ENCODE results near the gene BMP8A. TPM values are rescaled to one million over a fixed set of nuclear protein-coding genes. Genes with fewer than 3 reads are reported as not detected.
"Not testable (repeated sequence)": the region's sequence is repeated elsewhere in the genome, so short reads cannot be mapped to it uniquely, and the experiment has no call there.

BMP8A gene
- total RNA-seq (2014; rRNA removed; shearing (Covaris generic)), result 0.07 and 0.81 TPM in 2 replicates

GRCh38 chr1:39491146-39491921 is at the start of gene BMP8A:
BMP8A (plus strand) TSS chr1:39491636; CDS start chr1:39491992, 356 bp downstream.
- DNase-seq, result peak; percentile 98
- Histone ChIP-seq H3K36me3 (replicated peaks; ENCODE audit: control insufficient read depth, insufficient read depth, low read length) (peaks cover under 1% of the 10 kb centered on the region; the same call in 1 of the 2 replicates), H3K4me3 (ENCODE audit: insufficient read depth, low read depth, low read length) (peak within 1 kb of the TSS; percentile 59), H3K27me3 (ENCODE audit: control insufficient read depth, insufficient read depth, low read length) (peaks cover 54% of the 10 kb centered on the region)

- H3K27me3 ChIP-seq (ENCODE audit: control insufficient read depth, insufficient read depth, low read length), result no peaks in the 10 kb centered on the region
- H3K4me3 ChIP-seq (ENCODE audit: insufficient read depth, low read depth, low read length), result no peak overlapping the region
- peaks cover 51% of the 10 kb centered on the region for H3K36me3 ChIP-seq (replicated peaks; ENCODE audit: control insufficient read depth, insufficient read depth, low read length)
- DNase-seq, result no peak
Measured at GRCh38 chr1:39441797-39442196, 49.6 kb upstream of the BMP8A start.

- H3K36me3 ChIP-seq (replicated peaks; ENCODE audit: control insufficient read depth, insufficient read depth, low read length), result peaks cover 56% of the 10 kb centered on the region
- no peak for DNase-seq
- no peak overlapping the region for H3K4me3 ChIP-seq (ENCODE audit: insufficient read depth, low read depth, low read length)
- H3K27me3 ChIP-seq (ENCODE audit: control insufficient read depth, insufficient read depth, low read length), result no peaks in the 10 kb centered on the region
Measured at GRCh38 chr1:39445573-39445972, 45.9 kb upstream of the BMP8A start.

GRCh38 chr1:39446986-39447567 is 44.4 kb upstream of the BMP8A start:
- no peak overlapping the region for H3K4me3 ChIP-seq (ENCODE audit: insufficient read depth, low read depth, low read length)
- no peaks in the 10 kb centered on the region for H3K27me3 ChIP-seq (ENCODE audit: control insufficient read depth, insufficient read depth, low read length)
- peaks cover 54% of the 10 kb centered on the region for H3K36me3 ChIP-seq (replicated peaks; ENCODE audit: control insufficient read depth, insufficient read depth, low read length)
- DNase-seq, result no peak

GRCh38 chr1:39450041-39450440 is 41.4 kb upstream of the BMP8A start:
- H3K4me3 ChIP-seq (ENCODE audit: insufficient read depth, low read depth, low read length); DNase-seq; H3K27me3 ChIP-seq (ENCODE audit: control insufficient read depth, insufficient read depth, low read length): not testable (repeated sequence)
- H3K36me3 ChIP-seq (replicated peaks; ENCODE audit: control insufficient read depth, insufficient read depth, low read length), result peaks cover 59% of the 10 kb centered on the region

GRCh38 chr1:39450956-39451606 is 40.4 kb upstream of the BMP8A start:
- no peak overlapping the region for H3K4me3 ChIP-seq (ENCODE audit: insufficient read depth, low read depth, low read length)
- DNase-seq, result no peak
- H3K27me3 ChIP-seq (ENCODE audit: control insufficient read depth, insufficient read depth, low read length), result no peaks in the 10 kb centered on the region
- peaks cover 61% of the 10 kb centered on the region for H3K36me3 ChIP-seq (replicated peaks; ENCODE audit: control insufficient read depth, insufficient read depth, low read length)

GRCh38 chr1:39452081-39452480 is 39.4 kb upstream of the BMP8A start:
- DNase-seq, result no peak
- Histone ChIP-seq H3K4me3 (ENCODE audit: insufficient read depth, low read depth, low read length) (no peak overlapping the region), H3K27me3 (ENCODE audit: control insufficient read depth, insufficient read depth, low read length) (no peaks in the 10 kb centered on the region), H3K36me3 (replicated peaks; ENCODE audit: control insufficient read depth, insufficient read depth, low read length) (peaks cover 67% of the 10 kb centered on the region)

GRCh38 chr1:39452540-39452939 is 38.9 kb upstream of the BMP8A start:
- Histone ChIP-seq H3K27me3 (ENCODE audit: control insufficient read depth, insufficient read depth, low read length) (no peaks in the 10 kb centered on the region), H3K36me3 (replicated peaks; ENCODE audit: control insufficient read depth, insufficient read depth, low read length) (peaks cover 69% of the 10 kb centered on the region), H3K4me3 (ENCODE audit: insufficient read depth, low read depth, low read length) (no peak overlapping the region)
- no peak for DNase-seq

- no peak for DNase-seq
- no peaks in the 10 kb centered on the region for H3K27me3 ChIP-seq (ENCODE audit: control insufficient read depth, insufficient read depth, low read length)
- H3K36me3 ChIP-seq (replicated peaks; ENCODE audit: control insufficient read depth, insufficient read depth, low read length), result peaks cover 68% of the 10 kb centered on the region
- no peak overlapping the region for H3K4me3 ChIP-seq (ENCODE audit: insufficient read depth, low read depth, low read length)
Measured at GRCh38 chr1:39453603-39454002, 37.8 kb upstream of the BMP8A start.

- DNase-seq, result no peak
- H3K27me3 ChIP-seq (ENCODE audit: control insufficient read depth, insufficient read depth, low read length), result no peaks in the 10 kb centered on the region
- peaks cover 72% of the 10 kb centered on the region for H3K36me3 ChIP-seq (replicated peaks; ENCODE audit: control insufficient read depth, insufficient read depth, low read length)
- H3K4me3 ChIP-seq (ENCODE audit: insufficient read depth, low read depth, low read length), result no peak overlapping the region
Measured at GRCh38 chr1:39458991-39459390, 32.4 kb upstream of the BMP8A start.

- Histone ChIP-seq H3K36me3 (replicated peaks; ENCODE audit: control insufficient read depth, insufficient read depth, low read length) (peaks cover 66% of the 10 kb centered on the region), H3K27me3 (ENCODE audit: control insufficient read depth, insufficient read depth, low read length) (no peaks in the 10 kb centered on the region), H3K4me3 (ENCODE audit: insufficient read depth, low read depth, low read length) (no peak overlapping the region)
- DNase-seq, result no peak
Measured at GRCh38 chr1:39462074-39462473, 29.4 kb upstream of the BMP8A start.

- Histone ChIP-seq H3K36me3 (replicated peaks; ENCODE audit: control insufficient read depth, insufficient read depth, low read length) (peaks cover 49% of the 10 kb centered on the region), H3K4me3 (ENCODE audit: insufficient read depth, low read depth, low read length) (no peak overlapping the region), H3K27me3 (ENCODE audit: control insufficient read depth, insufficient read depth, low read length) (no peaks in the 10 kb centered on the region)
- no peak for DNase-seq
Measured at GRCh38 chr1:39466413-39467107, 24.9 kb upstream of the BMP8A start.

GRCh38 chr1:39467108-39467720 is 24.2 kb upstream of the BMP8A start:
- H3K36me3 ChIP-seq (replicated peaks; ENCODE audit: control insufficient read depth, insufficient read depth, low read length), result peaks cover 44% of the 10 kb centered on the region
- not testable (repeated sequence) for H3K27me3 ChIP-seq (ENCODE audit: control insufficient read depth, insufficient read depth, low read length); DNase-seq; H3K4me3 ChIP-seq (ENCODE audit: insufficient read depth, low read depth, low read length)

- H3K36me3 ChIP-seq (replicated peaks; ENCODE audit: control insufficient read depth, insufficient read depth, low read length), result peaks cover 40% of the 10 kb centered on the region
- no peak overlapping the region for H3K4me3 ChIP-seq (ENCODE audit: insufficient read depth, low read depth, low read length)
- no peaks in the 10 kb centered on the region for H3K27me3 ChIP-seq (ENCODE audit: control insufficient read depth, insufficient read depth, low read length)
- no peak for DNase-seq
Measured at GRCh38 chr1:39469150-39469549, 22.3 kb upstream of the BMP8A start.
